A204.1 (cell line): Measurements from ENCODE around the gene MTHFD1L.
A peak's percentile ranks its signal among the peaks of the same experiment; 100 is the strongest.

Experiments
- FAIRE-seq: peaks from 2 replicates; lab custom pipeline; 2012; peaks lifted over from hg19 to GRCh38; lab: Jason Lieb, UNC

Gene MTHFD1L

GRCh38 chr6:150993253-150993652, 127.8 kb downstream of the MTHFD1L start:
- FAIRE-seq, result no peak

- no peak for FAIRE-seq
Measured at GRCh38 chr6:150994026-150994425, 128.5 kb downstream of the MTHFD1L start.

GRCh38 chr6:150996968-150997367, 131.5 kb downstream of the MTHFD1L start:
- FAIRE-seq, result no peak

- FAIRE-seq, result no peak
Measured at GRCh38 chr6:150999107-150999506, 133.6 kb downstream of the MTHFD1L start.

- no peak for FAIRE-seq
Measured at GRCh38 chr6:150999576-150999975, 134.1 kb downstream of the MTHFD1L start.

- FAIRE-seq, result no peak
Measured at GRCh38 chr6:151001387-151002056, 136.0 kb downstream of the MTHFD1L start.

GRCh38 chr6:151002057-151002450, 136.6 kb downstream of the MTHFD1L start:
- FAIRE-seq, result no peak

GRCh38 chr6:151002491-151002935, 137.0 kb downstream of the MTHFD1L start:
- no peak for FAIRE-seq

GRCh38 chr6:151004383-151005024, 139.0 kb downstream of the MTHFD1L start:
- no peak for FAIRE-seq

- FAIRE-seq, result no peak
Measured at GRCh38 chr6:151005164-151005563, 139.7 kb downstream of the MTHFD1L start.

GRCh38 chr6:151005896-151006632, 140.6 kb downstream of the MTHFD1L start:
- FAIRE-seq, result no peak

GRCh38 chr6:151007076-151007475, 141.6 kb downstream of the MTHFD1L start:
- FAIRE-seq, result no peak

GRCh38 chr6:151007922-151008321, 142.4 kb downstream of the MTHFD1L start:
- no peak for FAIRE-seq

- no peak for FAIRE-seq
Measured at GRCh38 chr6:151008425-151008824, 142.9 kb downstream of the MTHFD1L start.

GRCh38 chr6:151009576-151009975, 144.1 kb downstream of the MTHFD1L start:
- FAIRE-seq, result no peak

- FAIRE-seq, result no peak
Measured at GRCh38 chr6:151010071-151010470, 144.6 kb downstream of the MTHFD1L start.

GRCh38 chr6:151012321-151013294, 147.1 kb downstream of the MTHFD1L start:
- FAIRE-seq, result no peak

GRCh38 chr6:151014404-151015100, 149.1 kb downstream of the MTHFD1L start:
- FAIRE-seq, result peak; percentile 39

GRCh38 chr6:151015101-151015700, 149.7 kb downstream of the MTHFD1L start:
- FAIRE-seq, result no peak

GRCh38 chr6:151016107-151016506, 150.6 kb downstream of the MTHFD1L start:
- FAIRE-seq, result no peak

GRCh38 chr6:151018046-151018445, 152.5 kb downstream of the MTHFD1L start:
- FAIRE-seq, result no peak
